Epidermal melanocyte (primary cell): Measurements from ENCODE around the gene PSTPIP1.

Source experiments
- DNase-seq: peaks from one replicate; pipeline ENCODE4 v3.0.0; 2011; ENCODE audit warnings: low spot score; ENCODE audit not compliant: insufficient read length

The PSTPIP1 gene

DNA sequence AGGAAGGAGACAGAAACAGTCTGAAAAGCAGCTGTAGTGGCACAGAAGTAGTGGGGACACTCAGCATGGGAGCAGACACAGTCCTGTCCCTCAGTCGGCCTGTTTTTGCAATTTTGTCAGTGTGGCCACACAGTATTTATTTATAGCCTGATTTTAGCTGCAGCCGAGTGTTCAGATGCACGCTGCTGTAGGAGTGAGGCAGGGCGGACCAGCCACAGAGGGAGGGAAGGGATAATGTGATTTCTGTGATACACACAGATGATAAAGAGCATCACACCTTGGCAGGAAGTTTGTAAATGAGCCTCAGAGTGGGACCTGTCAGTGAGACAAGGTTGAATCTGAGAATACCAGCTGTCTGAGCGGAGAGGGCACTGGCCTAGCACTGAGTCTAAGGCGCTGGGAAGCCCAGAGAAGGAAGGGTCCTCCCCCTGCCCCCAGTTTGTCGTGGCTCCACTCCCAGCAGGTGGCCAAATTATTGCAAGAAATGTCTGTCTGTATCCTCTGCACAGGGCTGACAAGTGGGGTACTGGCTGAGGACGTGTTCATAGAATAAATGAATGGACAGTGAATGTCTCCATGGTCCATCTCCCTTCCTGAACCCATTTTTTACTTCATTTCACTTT lies 3.8 kb downstream of the PSTPIP1 start:
- DNase-seq, result no peak

GRCh38 chr15:76999996-77000395 lies 5.1 kb downstream of the PSTPIP1 start:
- DNase-seq, result no peak

DNA sequence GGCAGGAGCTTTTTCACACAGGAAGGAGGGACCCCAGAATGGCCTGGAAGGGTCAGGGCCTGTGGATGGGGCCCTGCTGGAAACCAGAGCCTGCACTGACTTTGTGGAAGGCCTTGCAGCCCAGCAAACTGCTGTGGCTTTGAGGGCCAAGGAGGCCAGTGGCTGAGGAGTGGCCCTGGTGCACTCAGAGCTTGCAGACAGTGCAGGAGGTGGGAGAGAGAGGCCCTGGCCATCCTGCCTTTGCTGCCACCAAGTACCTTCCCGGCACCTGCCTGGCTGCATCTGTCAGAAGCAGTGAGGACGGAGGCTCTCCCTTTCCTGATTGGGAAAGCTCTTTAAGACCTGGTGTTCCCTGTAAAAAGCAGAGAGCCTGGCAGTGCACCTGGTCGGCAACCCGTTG lies 6.4 kb downstream of the PSTPIP1 start:
- DNase-seq, result no peak

DNA sequence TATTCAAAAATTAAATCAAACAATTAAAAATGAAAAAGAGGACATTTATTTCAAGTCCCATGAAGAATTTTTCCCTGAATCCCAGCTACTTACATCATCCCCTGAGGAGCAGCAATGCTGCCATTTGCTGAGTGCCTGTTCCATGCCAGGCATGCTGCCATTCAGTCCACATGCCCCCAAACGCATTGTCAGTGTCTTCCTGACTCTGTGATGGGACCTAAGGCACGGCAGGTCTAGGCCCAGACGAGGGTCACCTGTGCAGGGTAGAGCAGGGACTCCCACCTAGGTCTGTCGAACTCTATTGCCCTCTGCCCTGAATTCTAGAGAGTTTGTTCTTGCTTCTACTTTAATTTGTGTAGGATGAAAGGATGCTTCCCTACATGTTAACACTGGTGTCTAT lies 7.0 kb downstream of the PSTPIP1 start:
- DNase-seq, result no peak

DNA sequence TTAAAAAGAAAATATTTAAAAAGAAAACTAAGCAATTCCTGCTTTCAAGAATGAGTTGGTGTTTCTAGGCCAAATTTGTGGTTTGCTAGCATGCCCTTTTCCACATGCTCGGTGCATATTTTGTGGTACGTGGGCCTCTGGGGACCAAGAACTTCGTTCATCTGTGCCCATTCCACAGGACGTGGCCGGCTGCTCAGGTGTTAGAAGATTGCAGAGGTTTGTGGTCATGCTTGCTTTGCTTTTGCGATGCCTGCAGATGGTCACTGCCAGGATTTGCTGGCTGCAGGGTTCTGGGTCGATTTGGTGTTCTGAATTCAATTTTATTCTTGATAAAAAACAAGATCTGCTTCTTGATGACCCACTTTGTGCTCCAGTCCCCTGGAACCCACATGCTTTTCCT lies 7.5 kb downstream of the PSTPIP1 start:
- DNase-seq, result no peak

DNA sequence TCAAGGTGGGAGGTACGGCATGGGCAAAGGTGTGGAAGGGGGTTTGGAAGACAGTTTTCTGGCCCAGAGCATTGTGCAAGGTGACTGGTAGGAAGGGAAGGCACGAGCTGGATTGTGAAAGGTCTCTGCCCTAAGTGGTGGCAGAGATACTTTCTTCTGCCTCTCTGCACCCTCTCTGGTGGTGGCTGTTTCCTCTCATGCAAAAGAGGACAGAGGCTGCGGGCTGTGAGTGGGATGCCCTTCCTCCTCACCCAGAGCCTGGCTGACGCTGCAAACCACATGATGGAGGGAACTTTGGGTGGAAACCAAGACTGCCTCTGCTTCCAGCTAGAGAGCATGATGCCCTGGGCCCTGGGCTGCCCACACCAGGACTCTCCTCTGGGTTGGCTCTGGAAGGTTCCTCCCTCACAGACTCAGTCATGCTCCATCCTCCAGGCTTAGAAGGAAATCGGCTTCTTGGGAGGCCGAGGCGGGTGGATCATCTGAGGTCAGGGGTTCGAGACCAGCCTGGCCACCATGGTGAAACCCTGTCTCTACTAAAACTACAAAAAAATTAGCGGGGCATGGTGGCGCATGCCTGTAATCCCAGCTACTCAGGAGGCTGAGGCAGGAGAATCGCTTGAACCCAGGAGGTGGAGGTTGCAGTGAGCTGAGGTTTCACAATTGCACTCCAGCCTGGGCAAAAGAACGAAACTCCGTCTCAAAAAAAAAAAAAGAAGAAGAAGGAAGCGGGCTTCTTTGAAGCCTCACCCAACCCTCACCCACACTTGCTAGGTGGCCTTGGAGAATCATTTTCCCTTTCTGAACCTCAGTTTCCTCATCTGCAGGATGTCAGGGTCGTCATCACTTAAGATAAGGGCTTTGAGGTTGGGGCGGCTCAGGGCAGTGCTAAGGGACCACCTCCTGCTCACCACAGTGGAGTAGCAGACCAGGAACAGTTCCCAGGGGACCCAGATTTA lies 8.3 kb downstream of the PSTPIP1 start:
- DNase-seq, result no peak

- DNase-seq, result no peak
Measured at GRCh38 chr15:77004189-77004588, 9.3 kb downstream of the PSTPIP1 start.

DNA sequence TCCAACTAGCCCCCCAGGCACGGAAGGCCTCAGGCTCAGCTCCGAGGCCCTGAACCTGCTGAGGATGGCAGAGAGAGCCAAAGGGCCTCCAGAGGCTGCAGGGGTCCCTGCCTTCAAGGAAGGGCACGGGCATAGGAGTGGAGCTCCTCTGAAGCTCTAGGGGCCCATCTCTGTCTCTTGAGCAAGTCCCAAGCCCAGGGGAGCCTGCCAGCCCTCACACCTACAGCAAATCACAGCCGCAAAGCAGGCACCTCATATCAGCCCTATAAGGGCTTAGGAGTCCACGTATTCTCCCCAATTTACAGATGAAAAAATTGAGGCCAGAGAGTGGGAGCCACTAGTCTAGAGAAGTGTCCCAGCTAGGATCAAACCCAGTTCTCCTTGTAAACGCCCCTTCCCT lies 14.2 kb downstream of the PSTPIP1 start:
- no peak for DNase-seq

- DNase-seq, result no peak
Measured at GRCh38 chr15:77009646-77010311, 14.9 kb downstream of the PSTPIP1 start.

DNA sequence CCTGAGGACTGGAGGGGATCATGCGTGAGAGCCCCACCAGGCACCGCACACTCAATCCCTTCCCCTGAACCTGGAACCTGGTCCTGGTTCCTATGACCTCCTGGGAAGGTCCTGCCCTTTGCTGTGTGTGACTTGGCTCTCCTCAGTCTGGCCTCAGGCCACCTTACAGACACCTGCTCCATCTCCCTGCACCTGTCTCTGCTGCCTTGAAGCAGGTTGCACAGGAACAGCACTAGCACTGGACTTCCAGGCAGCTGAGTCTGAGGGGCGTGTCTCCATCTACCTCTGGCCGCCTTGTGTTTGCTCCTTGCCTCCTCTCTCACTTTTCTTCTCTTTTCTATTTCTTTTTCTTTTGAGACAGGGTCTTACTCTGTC lies 15.4 kb downstream of the PSTPIP1 start:
- no peak for DNase-seq

DNA sequence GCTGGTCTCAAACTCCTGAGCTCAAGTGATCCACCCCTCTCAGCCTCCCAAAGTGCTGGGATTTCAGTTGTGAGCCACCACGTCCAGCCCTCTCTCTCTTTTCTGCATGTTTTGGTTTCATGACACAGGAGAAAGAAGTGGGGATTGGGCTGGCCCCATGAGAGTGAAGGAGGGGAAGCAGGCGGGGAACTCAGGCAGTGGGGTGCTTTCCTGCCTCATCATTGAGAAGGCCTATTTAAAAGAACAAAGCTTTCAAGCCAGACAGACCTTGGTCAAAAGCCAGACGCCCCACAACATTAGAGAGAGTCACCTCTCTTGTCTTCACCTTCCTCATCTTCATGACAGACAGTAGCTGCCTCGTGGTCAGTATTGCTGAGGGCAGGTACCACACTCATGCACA lies 15.9 kb downstream of the PSTPIP1 start:
- no peak for DNase-seq

- DNase-seq, result no peak
Measured at GRCh38 chr15:77012117-77012712, 17.3 kb downstream of the PSTPIP1 start.

DNA sequence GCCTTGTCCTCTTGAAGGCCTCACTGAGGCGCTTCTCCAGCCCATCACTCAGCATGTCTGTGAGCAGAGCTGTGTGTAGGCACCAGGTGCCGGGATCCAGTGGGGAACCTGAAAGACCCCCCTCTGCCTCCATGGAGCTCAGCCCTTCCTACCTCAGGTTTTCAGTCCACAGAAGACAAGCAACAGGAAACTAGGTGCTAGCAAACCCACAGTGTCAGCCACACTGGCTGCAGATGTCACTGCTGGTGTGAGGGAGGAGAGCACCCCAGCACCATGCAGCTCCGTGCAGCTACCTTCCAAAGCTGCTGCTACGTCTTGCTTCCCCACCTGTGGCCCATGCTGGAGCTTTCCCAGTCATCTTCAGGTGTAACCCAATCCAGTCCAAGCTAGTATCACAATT lies 17.9 kb downstream of the PSTPIP1 start:
- DNase-seq, result no peak

DNA sequence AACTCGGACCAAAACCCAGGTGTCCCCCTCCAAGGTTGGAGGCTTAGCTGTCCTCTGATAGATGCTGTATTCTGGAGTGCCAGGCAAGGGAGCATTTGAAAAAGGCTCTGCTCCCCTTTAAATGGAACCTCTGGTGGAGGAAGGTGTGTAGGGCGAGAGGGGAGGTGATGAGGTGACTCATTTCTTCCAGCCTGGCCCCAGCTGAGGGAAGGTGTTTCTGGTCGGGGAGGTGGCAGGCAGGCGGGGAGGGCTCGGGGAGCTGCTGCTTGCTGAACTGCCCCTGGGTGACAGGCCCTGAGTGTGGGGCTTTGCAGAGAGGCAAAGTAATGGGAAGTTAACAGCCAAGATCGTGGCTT lies 18.8 kb downstream of the PSTPIP1 start:
- no peak for DNase-seq

DNA sequence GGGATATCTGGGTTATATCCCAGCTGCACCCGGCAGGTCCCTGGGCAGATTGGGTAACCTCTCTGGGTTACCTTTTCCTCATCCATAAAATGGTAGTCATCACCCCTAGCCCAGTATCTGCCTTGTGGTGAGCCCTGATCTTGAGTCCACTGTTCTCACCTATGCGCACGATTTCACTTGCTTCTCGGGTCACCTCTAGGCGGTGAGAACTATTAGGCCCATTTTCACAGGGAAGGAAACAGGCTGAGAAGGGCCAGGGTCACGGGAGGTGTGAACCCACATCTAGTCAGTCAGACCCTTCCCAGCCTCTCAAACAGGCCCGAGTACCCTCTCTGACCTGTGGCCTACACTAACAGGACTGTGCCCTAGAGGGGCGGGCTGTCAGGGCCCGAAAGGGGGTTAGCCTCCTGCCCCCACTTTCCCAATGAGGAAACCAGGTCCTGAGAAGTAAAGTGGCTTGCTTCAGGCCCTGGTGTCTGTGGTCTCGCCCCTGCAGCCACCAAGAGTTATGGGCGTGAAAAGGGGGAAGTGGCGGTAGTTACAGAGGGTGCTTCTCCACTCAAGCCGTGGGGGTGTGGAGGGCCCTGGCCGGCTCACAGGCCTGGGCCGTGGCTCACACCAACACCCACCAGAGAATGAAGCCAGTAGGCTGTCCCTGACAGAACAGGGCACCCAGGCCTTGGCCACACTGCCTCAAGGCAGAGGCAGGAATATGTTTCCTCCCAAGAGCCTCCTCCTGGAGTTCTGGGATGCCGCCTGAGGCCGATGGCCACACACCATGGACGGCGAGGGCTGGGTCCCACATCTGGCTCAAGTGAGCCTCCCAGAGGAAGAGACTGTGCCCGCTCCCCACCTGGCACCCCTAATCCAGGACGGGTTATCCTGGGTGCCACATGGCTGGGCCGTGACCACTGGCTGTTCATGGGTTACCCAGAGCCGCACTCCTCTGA lies 19.5 kb downstream of the PSTPIP1 start:
- no peak for DNase-seq

DNA sequence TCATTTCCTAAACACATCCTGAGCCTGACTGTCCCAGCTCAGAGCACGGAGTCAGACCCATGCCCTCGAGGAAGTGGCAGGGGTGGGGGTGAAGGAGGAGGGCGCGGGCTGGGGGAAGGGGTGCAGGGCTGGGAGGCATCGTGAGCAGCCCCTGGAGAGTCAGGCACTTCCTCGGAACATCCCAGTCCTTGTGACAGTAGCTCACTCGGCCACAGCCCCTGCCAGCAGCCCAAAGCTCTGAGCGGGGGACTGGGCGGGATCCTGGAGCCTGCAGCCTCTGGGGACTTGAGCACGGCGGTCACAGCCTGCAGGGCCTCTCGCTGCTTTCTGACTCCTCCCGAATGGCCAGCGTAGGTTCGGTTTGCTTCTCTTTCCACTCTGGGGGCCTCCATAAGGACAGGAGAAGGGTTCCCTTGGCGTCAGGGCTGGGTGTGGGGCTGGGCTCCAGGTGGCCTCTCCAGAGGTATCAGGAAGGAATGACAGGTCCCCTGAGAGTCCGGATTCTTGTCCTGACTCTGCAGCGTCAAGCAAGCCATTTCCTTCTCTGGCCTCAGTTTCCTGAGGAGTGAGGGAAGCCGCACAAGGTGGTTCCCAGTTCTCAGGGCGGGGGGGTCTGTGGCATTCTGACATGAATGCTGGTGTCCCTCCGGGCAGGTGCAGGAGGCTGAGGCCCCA lies 20.9 kb downstream of the PSTPIP1 start:
- no peak for DNase-seq

DNA sequence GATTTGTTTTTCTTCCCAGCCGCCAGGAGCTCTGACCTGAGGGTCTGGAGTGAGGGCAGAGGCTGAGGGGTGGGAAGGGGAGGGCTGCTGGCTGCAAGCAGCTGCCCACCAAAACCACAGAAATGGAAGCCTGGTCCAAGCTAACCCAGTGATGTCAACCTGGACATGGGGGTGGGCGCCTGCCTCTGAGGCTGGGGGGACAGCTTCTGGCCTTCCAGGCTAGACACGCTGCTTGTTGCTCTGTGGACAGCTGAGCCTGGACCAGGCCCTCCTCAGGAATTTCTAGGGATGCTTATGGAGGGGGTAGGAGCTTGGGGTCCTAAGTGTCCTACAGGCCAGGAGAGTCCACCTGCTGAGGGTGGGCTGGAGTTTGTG lies 21.4 kb downstream of the PSTPIP1 start:
- DNase-seq, result no peak

DNA sequence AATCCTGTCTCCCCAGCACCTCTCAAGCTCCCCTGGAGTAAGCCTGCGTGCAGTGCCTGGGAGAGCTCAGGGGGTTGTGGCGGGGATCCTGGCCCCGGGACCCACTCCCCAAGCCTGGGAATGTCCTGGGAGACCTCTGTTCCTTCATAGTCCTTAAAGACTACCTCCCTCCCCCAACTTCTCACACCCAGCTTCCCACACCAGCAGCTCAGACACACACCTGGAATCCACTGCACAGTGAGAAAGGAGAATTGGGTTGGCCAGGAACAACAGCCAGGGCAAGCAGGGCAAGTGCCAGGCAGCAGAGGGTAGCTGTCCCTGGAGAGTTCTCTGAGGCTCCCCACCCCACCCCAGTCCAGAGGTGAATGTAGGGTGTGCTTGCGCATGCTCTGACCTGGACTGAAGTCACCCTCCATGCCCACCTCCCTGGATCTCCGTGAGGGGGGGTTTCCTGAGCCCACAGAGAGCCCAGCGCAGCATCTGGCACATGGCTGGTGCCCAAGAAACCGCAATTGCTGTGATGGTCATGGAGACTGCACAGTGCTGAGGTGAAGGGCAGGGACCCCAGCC lies 22.2 kb downstream of the PSTPIP1 start:
- no peak for DNase-seq

GRCh38 chr15:77017761-77018720 lies 23.1 kb downstream of the PSTPIP1 start:
- DNase-seq, result no peak
